ENCODE data around the gene ENKUR. TPM values are rescaled to one million over a fixed set of nuclear protein-coding genes. Genes with fewer than 3 reads are reported as not detected.

Gene ENKUR
- total and polyA plus RNA-seq, 4 donors = 0.08 to 0.15 (median 0.13) TPM

DNA sequence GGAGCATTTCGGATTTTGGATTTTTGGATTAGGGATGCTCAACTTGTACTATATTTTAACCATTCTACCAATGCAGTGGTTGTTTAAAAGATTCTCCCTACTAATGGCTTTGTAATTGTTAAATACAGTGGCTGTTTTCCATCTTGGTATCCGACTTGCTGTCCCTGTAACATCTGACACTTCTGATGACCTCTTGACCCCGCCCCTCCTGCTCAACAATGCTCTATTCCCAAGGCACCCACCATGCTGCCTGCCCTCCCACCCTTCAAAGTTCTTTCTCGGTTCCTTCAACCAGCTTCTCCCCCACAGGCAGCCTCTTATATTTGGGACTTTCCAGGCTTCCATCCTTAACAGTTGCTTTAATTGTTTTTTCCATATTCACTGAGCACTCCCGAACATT lies 65.5 kb downstream of the ENKUR start:
- no peak overlapping the region for H3K4me3 ChIP-seq (ENCODE audit: low read depth in 1 of 3, low read length in 3 of 3)
- H3K4me1 ChIP-seq (ENCODE audit: control insufficient read depth in 4 of 4, insufficient read depth in 4 of 4, low read length in 3 of 4) = peaks cover 0 to 11% (median 6%) of the 10 kb centered on the region in 4 donors
- no peaks in the 10 kb centered on the region for H3K9me3 ChIP-seq (ENCODE audit: control insufficient read depth in 4 of 4, low read length in 3 of 4)
- 89% methylated on average over 5 of the region's 5 CpGs for WGBS
- H3K36me3 ChIP-seq (ENCODE audit: control insufficient read depth in 4 of 4, insufficient read depth in 3 of 4, low read depth in 1 of 4, low read length in 3 of 4) = no peaks in the 10 kb centered on the region
- TF ChIP-seq FOXA1 (IDR thresholded peaks at IDR 0.05) = no peak
- no peak for TF ChIP-seq JUND (IDR thresholded peaks at IDR 0.05)
- TF ChIP-seq, protein P1, sequence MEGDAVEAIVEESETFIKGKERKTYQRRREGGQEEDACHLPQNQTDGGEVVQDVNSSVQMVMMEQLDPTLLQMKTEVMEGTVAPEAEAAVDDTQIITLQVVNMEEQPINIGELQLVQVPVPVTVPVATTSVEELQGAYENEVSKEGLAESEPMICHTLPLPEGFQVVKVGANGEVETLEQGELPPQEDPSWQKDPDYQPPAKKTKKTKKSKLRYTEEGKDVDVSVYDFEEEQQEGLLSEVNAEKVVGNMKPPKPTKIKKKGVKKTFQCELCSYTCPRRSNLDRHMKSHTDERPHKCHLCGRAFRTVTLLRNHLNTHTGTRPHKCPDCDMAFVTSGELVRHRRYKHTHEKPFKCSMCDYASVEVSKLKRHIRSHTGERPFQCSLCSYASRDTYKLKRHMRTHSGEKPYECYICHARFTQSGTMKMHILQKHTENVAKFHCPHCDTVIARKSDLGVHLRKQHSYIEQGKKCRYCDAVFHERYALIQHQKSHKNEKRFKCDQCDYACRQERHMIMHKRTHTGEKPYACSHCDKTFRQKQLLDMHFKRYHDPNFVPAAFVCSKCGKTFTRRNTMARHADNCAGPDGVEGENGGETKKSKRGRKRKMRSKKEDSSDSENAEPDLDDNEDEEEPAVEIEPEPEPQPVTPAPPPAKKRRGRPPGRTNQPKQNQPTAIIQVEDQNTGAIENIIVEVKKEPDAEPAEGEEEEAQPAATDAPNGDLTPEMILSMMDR (IDR thresholded peaks at IDR 0.05; ENCODE audit: low read depth, low read length, missing input control) = no peak
- TF ChIP-seq HNF4A (conservative IDR thresholded peaks at IDR 0.05) = no peak
- no peak for TF ChIP-seq GABPA (IDR thresholded peaks at IDR 0.05 in 1 of 2, conservative IDR thresholded peaks at IDR 0.05 in 1 of 2)
- TF ChIP-seq TAF1 (conservative IDR thresholded peaks at IDR 0.05) = no peak
- TF ChIP-seq, protein P2, sequence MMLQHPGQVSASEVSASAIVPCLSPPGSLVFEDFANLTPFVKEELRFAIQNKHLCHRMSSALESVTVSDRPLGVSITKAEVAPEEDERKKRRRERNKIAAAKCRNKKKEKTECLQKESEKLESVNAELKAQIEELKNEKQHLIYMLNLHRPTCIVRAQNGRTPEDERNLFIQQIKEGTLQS (IDR thresholded peaks at IDR 0.05) = no peak
- TF ChIP-seq SP1 (IDR thresholded peaks at IDR 0.05) = no peak
- no peaks in the 10 kb centered on the region for H3K27me3 ChIP-seq (ENCODE audit: control insufficient read depth in 4 of 4, insufficient read depth in 4 of 4, low read length in 3 of 4)
- no peak for DNase-seq (ENCODE audit: low spot score)
- H3K9ac ChIP-seq (ENCODE audit: low read depth in 1 of 2, low read length in 2 of 2) = no peak overlapping the region
- no peak overlapping the region for H3K27ac ChIP-seq (ENCODE audit: low read depth in 1 of 2, low read length in 2 of 2)

DNA sequence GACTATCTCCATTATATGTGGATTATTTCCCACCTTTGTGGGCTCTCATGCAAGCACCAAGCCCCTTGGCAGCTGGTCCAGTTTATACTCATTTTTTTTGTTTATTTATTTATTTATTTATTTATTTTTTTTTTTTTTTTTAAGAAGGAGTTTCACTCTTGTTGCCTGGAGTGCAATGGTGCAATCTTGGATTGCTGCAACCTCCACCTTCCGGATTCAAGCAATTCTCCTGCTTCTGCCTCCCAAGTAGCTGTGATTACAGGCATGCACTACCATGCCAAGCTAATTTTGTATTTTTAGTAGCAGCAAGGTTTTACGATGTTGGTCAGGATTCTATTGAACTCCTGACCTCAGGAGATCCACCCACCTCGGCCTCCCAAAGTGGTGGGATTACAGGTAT lies 66.3 kb downstream of the ENKUR start:
- H3K27ac ChIP-seq (ENCODE audit: low read depth in 1 of 2, low read length in 2 of 2) = no peak overlapping the region
- WGBS = 90% methylated on average over 3 of the region's 3 CpGs
- H3K4me3 ChIP-seq (ENCODE audit: low read depth in 1 of 3, low read length in 3 of 3) = no peak overlapping the region
- no peaks in the 10 kb centered on the region for H3K27me3 ChIP-seq (ENCODE audit: control insufficient read depth in 4 of 4, insufficient read depth in 4 of 4, low read length in 3 of 4)
- H3K9me3 ChIP-seq (ENCODE audit: control insufficient read depth in 4 of 4, low read length in 3 of 4) = no peaks in the 10 kb centered on the region
- H3K4me1 ChIP-seq (ENCODE audit: control insufficient read depth in 4 of 4, insufficient read depth in 4 of 4, low read length in 3 of 4) = peaks cover 0 to 11% (median 6%) of the 10 kb centered on the region in 4 donors
- TF ChIP-seq, protein P3, sequence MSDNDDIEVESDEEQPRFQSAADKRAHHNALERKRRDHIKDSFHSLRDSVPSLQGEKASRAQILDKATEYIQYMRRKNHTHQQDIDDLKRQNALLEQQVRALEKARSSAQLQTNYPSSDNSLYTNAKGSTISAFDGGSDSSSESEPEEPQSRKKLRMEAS (IDR thresholded peaks at IDR 0.05) = no peak
- no peak for TF ChIP-seq JUND (IDR thresholded peaks at IDR 0.05)
- no peak for TF ChIP-seq YY1 (IDR thresholded peaks at IDR 0.05)
- TF ChIP-seq GABPA (IDR thresholded peaks at IDR 0.05 in 1 of 2, conservative IDR thresholded peaks at IDR 0.05 in 1 of 2) = no peak
- TF ChIP-seq FOXA2 (IDR thresholded peaks at IDR 0.05) = no peak
- no peak for TF ChIP-seq FOXA1 (IDR thresholded peaks at IDR 0.05)
- TF ChIP-seq HNF4A (conservative IDR thresholded peaks at IDR 0.05) = no peak
- TF ChIP-seq, protein P4, sequence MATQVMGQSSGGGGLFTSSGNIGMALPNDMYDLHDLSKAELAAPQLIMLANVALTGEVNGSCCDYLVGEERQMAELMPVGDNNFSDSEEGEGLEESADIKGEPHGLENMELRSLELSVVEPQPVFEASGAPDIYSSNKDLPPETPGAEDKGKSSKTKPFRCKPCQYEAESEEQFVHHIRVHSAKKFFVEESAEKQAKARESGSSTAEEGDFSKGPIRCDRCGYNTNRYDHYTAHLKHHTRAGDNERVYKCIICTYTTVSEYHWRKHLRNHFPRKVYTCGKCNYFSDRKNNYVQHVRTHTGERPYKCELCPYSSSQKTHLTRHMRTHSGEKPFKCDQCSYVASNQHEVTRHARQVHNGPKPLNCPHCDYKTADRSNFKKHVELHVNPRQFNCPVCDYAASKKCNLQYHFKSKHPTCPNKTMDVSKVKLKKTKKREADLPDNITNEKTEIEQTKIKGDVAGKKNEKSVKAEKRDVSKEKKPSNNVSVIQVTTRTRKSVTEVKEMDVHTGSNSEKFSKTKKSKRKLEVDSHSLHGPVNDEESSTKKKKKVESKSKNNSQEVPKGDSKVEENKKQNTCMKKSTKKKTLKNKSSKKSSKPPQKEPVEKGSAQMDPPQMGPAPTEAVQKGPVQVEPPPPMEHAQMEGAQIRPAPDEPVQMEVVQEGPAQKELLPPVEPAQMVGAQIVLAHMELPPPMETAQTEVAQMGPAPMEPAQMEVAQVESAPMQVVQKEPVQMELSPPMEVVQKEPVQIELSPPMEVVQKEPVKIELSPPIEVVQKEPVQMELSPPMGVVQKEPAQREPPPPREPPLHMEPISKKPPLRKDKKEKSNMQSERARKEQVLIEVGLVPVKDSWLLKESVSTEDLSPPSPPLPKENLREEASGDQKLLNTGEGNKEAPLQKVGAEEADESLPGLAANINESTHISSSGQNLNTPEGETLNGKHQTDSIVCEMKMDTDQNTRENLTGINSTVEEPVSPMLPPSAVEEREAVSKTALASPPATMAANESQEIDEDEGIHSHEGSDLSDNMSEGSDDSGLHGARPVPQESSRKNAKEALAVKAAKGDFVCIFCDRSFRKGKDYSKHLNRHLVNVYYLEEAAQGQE (IDR thresholded peaks at IDR 0.05) = no peak
- no peak for TF ChIP-seq EGR1 (IDR thresholded peaks at IDR 0.05; ENCODE audit: low read depth in 2 of 2)
- no peaks in the 10 kb centered on the region for H3K36me3 ChIP-seq (ENCODE audit: control insufficient read depth in 4 of 4, insufficient read depth in 3 of 4, low read depth in 1 of 4, low read length in 3 of 4)
- DNase-seq (ENCODE audit: low spot score) = no peak
- H3K9ac ChIP-seq (ENCODE audit: low read depth in 1 of 2, low read length in 2 of 2) = no peak overlapping the region

Data from liver (tissue), 9 donors.